GM23338 (cell line): ENCODE data around the gene TMEM217. TPM values are rescaled to one million over a fixed set of nuclear protein-coding genes. Genes with fewer than 3 reads are reported as not detected.

ENCODE experiments used
- ATAC-seq: fragments of 200-7000 bp; cut with Tn5 transposase; 3 replicates; pipeline ENCODE4 v1.9.1; 2020
- DNase-seq: peaks from one replicate; pipeline ENCODE4 v3.0.0-alpha.2; 2015; ENCODE audit warnings: low spot score
- H2AFZ ChIP-seq: fragments of 200-600 bp; sonication (generic); 2 replicates; pipeline ENCODE4 v1.8.0; 2016; ENCODE audit warnings: antibody characterized with exemption, mild to moderate bottlenecking, moderate library complexity
- H3F3A ChIP-seq: fragments of 200-600 bp; sonication (generic); replicated peaks from 2 replicates; pipeline ENCODE4 v1.8.0; 2017; ENCODE audit warnings: antibody characterized with exemption, mixed run types, low read depth
- H3K27ac ChIP-seq: fragments of 200-600 bp; sonication (generic); 2 replicates; pipeline ENCODE4 v1.6.1; 2016; ENCODE audit warnings: low read depth
- H3K27me3 ChIP-seq: fragments of 200-600 bp; sonication (generic); 2 replicates; pipeline ENCODE4 v1.8.0; 2016; ENCODE audit warnings: mild to moderate bottlenecking, mixed run types, moderate library complexity; ENCODE audit not compliant: insufficient read depth
- H3K36me3 ChIP-seq: fragments of 200-600 bp; sonication (generic); 2 replicates; pipeline ENCODE4 v1.8.0; 2016; ENCODE audit warnings: mild to moderate bottlenecking; ENCODE audit not compliant: insufficient read depth
- H3K4me1 ChIP-seq: fragments of 200-600 bp; sonication (generic); 2 replicates; pipeline ENCODE4 v1.8.0; 2016; ENCODE audit warnings: mild to moderate bottlenecking, moderate library complexity; ENCODE audit not compliant: insufficient read depth
- H3K4me2 ChIP-seq: fragments of 200-600 bp; sonication (generic); 2 replicates; pipeline ENCODE4 v1.7.1; 2017; ENCODE audit warnings: mixed run types
- H3K4me3 ChIP-seq: fragments of 200-600 bp; sonication (generic); 2 replicates; pipeline ENCODE4 v1.6.1; 2016; ENCODE audit warnings: mixed run types
- H3K79me2 ChIP-seq: fragments of 200-600 bp; sonication (generic); replicated peaks from 2 replicates; pipeline ENCODE4 v1.8.0; 2017; ENCODE audit warnings: mild to moderate bottlenecking; ENCODE audit not compliant: insufficient read depth
- H3K9me2 ChIP-seq: fragments of 200-600 bp; sonication (generic); 2 replicates; pipeline ENCODE4 v1.8.0; 2017; ENCODE audit not compliant: insufficient read depth
- H4K20me1 ChIP-seq: fragments of 200-600 bp; sonication (generic); replicated peaks from 2 replicates; pipeline ENCODE4 v1.8.0; 2017; ENCODE audit warnings: mild to moderate bottlenecking; ENCODE audit not compliant: insufficient read depth
- H3K27ac Mint-ChIP-seq: 2 replicates; pipeline ENCODE4 v1.8.0; 2020; ENCODE audit warnings: inconsistent platforms, mild to moderate bottlenecking, moderate library complexity, mixed read lengths
- H3K27me3 Mint-ChIP-seq: 3 replicates; pipeline ENCODE4 v1.8.0; 2022; ENCODE audit warnings: low read depth, mild to moderate bottlenecking, moderate library complexity, mixed read lengths, inconsistent platforms; ENCODE audit not compliant: insufficient read depth, poor library complexity
- H3K36me3 Mint-ChIP-seq: 3 replicates; pipeline ENCODE4 v1.8.0; 2021; ENCODE audit warnings: low read depth, mild to moderate bottlenecking, inconsistent platforms, moderate library complexity, mixed read lengths
- H3K4me1 Mint-ChIP-seq: 3 replicates; pipeline ENCODE4 v1.8.0; 2020; ENCODE audit warnings: mild to moderate bottlenecking, inconsistent platforms, mixed read lengths
- H3K4me3 Mint-ChIP-seq: 3 replicates; pipeline ENCODE4 v1.8.0; 2021; ENCODE audit warnings: moderate library complexity, mild to moderate bottlenecking, inconsistent platforms, mixed read lengths
- H3K9me3 Mint-ChIP-seq: 3 replicates; pipeline ENCODE4 v1.8.0; 2020; ENCODE audit warnings: moderate library complexity, mild to moderate bottlenecking, inconsistent platforms, mixed read lengths
- CREB1 ChIP-seq: fragments of 250-450 bp; sonication (Bioruptor Pico); IDR thresholded peaks from 2 replicates; pipeline ENCODE4 v1.5.0; 2020; ENCODE audit warnings: low read depth, mild to moderate bottlenecking, moderate library complexity
- EZH2 ChIP-seq: fragments of 200-600 bp; sonication (generic); IDR thresholded peaks from one replicate; pipeline ENCODE4 v1.8.0; 2017; ENCODE audit warnings: antibody characterized with exemption, mild to moderate bottlenecking, low read depth; ENCODE audit not compliant: unreplicated experiment
- JUNB ChIP-seq: IDR thresholded peaks from one replicate; pipeline ENCODE4 v1.6.1; 2016; ENCODE audit warnings: antibody characterized with exemption; ENCODE audit not compliant: unreplicated experiment
- NANOG ChIP-seq: IDR thresholded peaks from 2 replicates; pipeline ENCODE4 v1.6.1; 2016; ENCODE audit warnings: antibody characterized with exemption, borderline replicate concordance
- STAT1 ChIP-seq: IDR thresholded peaks from one replicate; pipeline ENCODE4 v1.6.1; 2016; ENCODE audit warnings: antibody characterized with exemption; ENCODE audit not compliant: unreplicated experiment
- ZNF114 ChIP-seq: fragments of 250-450 bp; sonication (Bioruptor Pico); IDR thresholded peaks from 2 replicates; pipeline ENCODE4 v1.5.0; 2020; ENCODE audit warnings: mild to moderate bottlenecking, moderate library complexity
- ZNF331 ChIP-seq: fragments of 250-450 bp; sonication (Bioruptor Pico); IDR thresholded peaks from 2 replicates; pipeline ENCODE4 v1.5.0; 2020; ENCODE audit warnings: low read depth, mild to moderate bottlenecking, moderate library complexity
- polyA plus RNA-seq: library from polyadenylated mRNA; unstranded; fragments of >200 nt; fragmentation: Nextera tagmentation; extraction: Ambion mirVana; gene quantifications from 2 replicates; pipeline ENCODE4 v1.2.1, GENCODE V29; 2016
- total RNA-seq: library from RNA; depleted of rRNA; stranded (reverse); fragments of >200 nt; shearing (Covaris generic); gene quantifications from 2 replicates; pipeline ENCODE4 v1.2.3, GENCODE V29; 2014
- TF ChIP-seq, protein P1 (sequence below): IDR thresholded peaks from 2 replicates; pipeline ENCODE4 v1.6.1; 2016; ENCODE audit warnings: antibody characterized with exemption
- TF ChIP-seq, protein P2 (sequence below): fragments of 250-450 bp; sonication (Bioruptor Pico); IDR thresholded peaks from 2 replicates; pipeline ENCODE4 v1.5.0; 2020; ENCODE audit warnings: mild to moderate bottlenecking, moderate library complexity
- TF ChIP-seq, protein P3 (sequence below): IDR thresholded peaks from one replicate; pipeline ENCODE4 v1.6.1; 2018; ENCODE audit warnings: antibody characterized with exemption; ENCODE audit not compliant: unreplicated experiment

Gene TMEM217
- total and polyA plus RNA-seq, 2 experiments from 2014 or later = 1.3 TPM; not detected in 1

DNA sequence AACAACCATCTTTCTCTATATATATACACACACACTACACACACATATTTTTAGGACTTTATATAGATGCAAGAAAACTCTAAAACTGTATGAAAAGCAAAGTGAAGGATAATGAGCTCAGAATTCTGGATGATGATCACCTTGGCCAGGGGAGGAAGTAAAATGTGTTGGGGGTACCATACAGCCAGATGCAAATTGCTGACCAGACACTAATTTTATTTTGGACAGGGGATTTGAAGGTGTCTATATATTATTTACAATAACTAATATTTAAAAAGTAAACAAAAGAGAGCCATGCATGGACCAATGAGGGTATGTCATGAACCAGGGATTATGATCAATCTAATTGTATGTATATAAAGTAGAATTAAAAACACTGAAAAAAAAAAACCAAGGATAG, 20.2 kb downstream of the TMEM217 start:
- H3K36me3 Mint-ChIP-seq = no peaks in the 10 kb centered on the region
- H3K27ac Mint-ChIP-seq = no peak overlapping the region
- Histone ChIP-seq H4K20me1 (no peaks in the 10 kb centered on the region), H3K27ac (no peak overlapping the region), H3K36me3 (no peaks in the 10 kb centered on the region), H2AFZ (no peak overlapping the region), H3F3A (peaks cover 4% of the 10 kb centered on the region; the same call in 1 of the 2 replicates), H3K4me2 (no peak overlapping the region), H3K4me3 (no peak overlapping the region), H3K4me1 (no peaks in the 10 kb centered on the region), H3K79me2 (no peaks in the 10 kb centered on the region), H3K9me2 (no peaks in the 10 kb centered on the region; the same call in 1 of the 2 replicates), H3K27me3 (no peaks in the 10 kb centered on the region)
- no peak for DNase-seq
- H3K4me1 Mint-ChIP-seq = peaks cover 3% of the 10 kb centered on the region; the same call in 1 of the 3 replicates
- H3K4me3 Mint-ChIP-seq = no peak overlapping the region
- TF ChIP-seq NANOG (no peak), ZNF331 (no peak), STAT1 (no peak)
- TF ChIP-seq, protein P1, sequence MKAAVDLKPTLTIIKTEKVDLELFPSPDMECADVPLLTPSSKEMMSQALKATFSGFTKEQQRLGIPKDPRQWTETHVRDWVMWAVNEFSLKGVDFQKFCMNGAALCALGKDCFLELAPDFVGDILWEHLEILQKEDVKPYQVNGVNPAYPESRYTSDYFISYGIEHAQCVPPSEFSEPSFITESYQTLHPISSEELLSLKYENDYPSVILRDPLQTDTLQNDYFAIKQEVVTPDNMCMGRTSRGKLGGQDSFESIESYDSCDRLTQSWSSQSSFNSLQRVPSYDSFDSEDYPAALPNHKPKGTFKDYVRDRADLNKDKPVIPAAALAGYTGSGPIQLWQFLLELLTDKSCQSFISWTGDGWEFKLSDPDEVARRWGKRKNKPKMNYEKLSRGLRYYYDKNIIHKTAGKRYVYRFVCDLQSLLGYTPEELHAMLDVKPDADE = no peak
- no peak for ATAC-seq
- H3K9me3 Mint-ChIP-seq = no peaks in the 10 kb centered on the region
- peaks cover 4% of the 10 kb centered on the region for H3K27me3 Mint-ChIP-seq

DNA sequence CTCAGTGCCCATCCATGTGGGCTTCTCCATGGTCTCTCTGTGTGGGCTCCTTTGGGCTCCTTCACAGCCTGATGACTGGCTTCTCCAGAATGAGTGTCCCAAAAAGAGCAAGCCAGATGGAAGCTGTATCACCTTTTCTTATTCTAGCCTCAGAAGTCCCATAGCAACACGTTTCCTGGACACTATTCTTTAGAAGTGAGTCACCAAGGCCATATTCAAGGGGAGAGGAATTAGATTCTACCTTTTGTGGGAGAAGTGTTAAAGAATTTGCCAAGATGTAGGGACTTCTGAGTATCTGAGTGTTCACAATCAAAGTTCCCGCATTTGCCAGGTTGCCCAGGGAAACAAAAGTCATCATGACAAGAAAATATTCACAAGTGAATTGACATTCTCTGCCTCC, 21.0 kb downstream of the TMEM217 start:
- Histone ChIP-seq H3K27ac (0 out of 2 replicates have a peak overlapping the region, but pooled peaks have one; percentile 1), H3F3A (peaks cover 4% of the 10 kb centered on the region; the same call in 1 of the 2 replicates), H3K9me2 (no peaks in the 10 kb centered on the region; the same call in 1 of the 2 replicates), H3K27me3 (no peaks in the 10 kb centered on the region), H2AFZ (peak overlapping the region; percentile 40), H4K20me1 (no peaks in the 10 kb centered on the region), H3K4me2 (no peak overlapping the region), H3K79me2 (no peaks in the 10 kb centered on the region), H3K4me3 (no peak overlapping the region), H3K36me3 (no peaks in the 10 kb centered on the region), H3K4me1 (no peaks in the 10 kb centered on the region)
- H3K4me3 Mint-ChIP-seq = no peak overlapping the region
- H3K27ac Mint-ChIP-seq = no peak overlapping the region
- H3K36me3 Mint-ChIP-seq = no peaks in the 10 kb centered on the region
- H3K9me3 Mint-ChIP-seq = no peaks in the 10 kb centered on the region
- peaks cover 3% of the 10 kb centered on the region; the same call in 1 of the 3 replicates for H3K4me1 Mint-ChIP-seq
- DNase-seq (no peak), ATAC-seq (no peak)
- peaks cover 4% of the 10 kb centered on the region for H3K27me3 Mint-ChIP-seq
- TF ChIP-seq JUNB = no peak
- no peak for TF ChIP-seq CREB1
- TF ChIP-seq STAT1 = no peak
- TF ChIP-seq EZH2 = no peak
- TF ChIP-seq, protein P1 = no peak
- TF ChIP-seq, protein P2, sequence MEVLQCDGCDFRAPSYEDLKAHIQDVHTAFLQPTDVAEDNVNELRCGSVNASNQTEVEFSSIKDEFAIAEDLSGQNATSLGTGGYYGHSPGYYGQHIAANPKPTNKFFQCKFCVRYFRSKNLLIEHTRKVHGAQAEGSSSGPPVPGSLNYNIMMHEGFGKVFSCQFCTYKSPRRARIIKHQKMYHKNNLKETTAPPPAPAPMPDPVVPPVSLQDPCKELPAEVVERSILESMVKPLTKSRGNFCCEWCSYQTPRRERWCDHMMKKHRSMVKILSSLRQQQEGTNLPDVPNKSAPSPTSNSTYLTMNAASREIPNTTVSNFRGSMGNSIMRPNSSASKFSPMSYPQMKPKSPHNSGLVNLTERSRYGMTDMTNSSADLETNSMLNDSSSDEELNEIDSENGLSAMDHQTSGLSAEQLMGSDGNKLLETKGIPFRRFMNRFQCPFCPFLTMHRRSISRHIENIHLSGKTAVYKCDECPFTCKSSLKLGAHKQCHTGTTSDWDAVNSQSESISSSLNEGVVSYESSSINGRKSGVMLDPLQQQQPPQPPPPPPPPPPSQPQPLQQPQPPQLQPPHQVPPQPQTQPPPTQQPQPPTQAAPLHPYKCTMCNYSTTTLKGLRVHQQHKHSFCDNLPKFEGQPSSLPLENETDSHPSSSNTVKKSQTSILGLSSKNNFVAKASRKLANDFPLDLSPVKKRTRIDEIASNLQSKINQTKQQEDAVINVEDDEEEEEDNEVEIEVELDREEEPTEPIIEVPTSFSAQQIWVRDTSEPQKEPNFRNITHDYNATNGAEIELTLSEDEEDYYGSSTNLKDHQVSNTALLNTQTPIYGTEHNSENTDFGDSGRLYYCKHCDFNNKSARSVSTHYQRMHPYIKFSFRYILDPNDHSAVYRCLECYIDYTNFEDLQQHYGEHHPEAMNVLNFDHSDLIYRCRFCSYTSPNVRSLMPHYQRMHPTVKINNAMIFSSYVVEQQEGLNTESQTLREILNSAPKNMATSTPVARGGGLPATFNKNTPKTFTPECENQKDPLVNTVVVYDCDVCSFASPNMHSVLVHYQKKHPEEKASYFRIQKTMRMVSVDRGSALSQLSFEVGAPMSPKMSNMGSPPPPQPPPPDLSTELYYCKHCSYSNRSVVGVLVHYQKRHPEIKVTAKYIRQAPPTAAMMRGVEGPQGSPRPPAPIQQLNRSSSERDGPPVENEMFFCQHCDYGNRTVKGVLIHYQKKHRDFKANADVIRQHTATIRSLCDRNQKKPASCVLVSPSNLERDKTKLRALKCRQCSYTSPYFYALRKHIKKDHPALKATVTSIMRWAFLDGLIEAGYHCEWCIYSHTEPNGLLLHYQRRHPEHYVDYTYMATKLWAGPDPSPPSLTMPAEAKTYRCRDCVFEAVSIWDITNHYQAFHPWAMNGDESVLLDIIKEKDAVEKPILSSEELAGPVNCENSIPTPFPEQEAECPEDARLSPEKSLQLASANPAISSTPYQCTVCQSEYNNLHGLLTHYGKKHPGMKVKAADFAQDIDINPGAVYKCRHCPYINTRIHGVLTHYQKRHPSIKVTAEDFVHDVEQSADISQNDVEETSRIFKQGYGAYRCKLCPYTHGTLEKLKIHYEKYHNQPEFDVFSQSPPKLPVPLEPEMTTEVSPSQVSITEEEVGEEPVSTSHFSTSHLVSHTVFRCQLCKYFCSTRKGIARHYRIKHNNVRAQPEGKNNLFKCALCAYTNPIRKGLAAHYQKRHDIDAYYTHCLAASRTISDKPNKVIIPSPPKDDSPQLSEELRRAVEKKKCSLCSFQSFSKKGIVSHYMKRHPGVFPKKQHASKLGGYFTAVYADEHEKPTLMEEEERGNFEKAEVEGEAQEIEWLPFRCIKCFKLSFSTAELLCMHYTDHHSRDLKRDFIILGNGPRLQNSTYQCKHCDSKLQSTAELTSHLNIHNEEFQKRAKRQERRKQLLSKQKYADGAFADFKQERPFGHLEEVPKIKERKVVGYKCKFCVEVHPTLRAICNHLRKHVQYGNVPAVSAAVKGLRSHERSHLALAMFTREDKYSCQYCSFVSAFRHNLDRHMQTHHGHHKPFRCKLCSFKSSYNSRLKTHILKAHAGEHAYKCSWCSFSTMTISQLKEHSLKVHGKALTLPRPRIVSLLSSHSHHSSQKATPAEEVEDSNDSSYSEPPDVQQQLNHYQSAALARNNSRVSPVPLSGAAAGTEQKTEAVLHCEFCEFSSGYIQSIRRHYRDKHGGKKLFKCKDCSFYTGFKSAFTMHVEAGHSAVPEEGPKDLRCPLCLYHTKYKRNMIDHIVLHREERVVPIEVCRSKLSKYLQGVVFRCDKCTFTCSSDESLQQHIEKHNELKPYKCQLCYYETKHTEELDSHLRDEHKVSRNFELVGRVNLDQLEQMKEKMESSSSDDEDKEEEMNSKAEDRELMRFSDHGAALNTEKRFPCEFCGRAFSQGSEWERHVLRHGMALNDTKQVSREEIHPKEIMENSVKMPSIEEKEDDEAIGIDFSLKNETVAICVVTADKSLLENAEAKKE (CRISPR knock-in tag) = no peak
- TF ChIP-seq, protein P3, sequence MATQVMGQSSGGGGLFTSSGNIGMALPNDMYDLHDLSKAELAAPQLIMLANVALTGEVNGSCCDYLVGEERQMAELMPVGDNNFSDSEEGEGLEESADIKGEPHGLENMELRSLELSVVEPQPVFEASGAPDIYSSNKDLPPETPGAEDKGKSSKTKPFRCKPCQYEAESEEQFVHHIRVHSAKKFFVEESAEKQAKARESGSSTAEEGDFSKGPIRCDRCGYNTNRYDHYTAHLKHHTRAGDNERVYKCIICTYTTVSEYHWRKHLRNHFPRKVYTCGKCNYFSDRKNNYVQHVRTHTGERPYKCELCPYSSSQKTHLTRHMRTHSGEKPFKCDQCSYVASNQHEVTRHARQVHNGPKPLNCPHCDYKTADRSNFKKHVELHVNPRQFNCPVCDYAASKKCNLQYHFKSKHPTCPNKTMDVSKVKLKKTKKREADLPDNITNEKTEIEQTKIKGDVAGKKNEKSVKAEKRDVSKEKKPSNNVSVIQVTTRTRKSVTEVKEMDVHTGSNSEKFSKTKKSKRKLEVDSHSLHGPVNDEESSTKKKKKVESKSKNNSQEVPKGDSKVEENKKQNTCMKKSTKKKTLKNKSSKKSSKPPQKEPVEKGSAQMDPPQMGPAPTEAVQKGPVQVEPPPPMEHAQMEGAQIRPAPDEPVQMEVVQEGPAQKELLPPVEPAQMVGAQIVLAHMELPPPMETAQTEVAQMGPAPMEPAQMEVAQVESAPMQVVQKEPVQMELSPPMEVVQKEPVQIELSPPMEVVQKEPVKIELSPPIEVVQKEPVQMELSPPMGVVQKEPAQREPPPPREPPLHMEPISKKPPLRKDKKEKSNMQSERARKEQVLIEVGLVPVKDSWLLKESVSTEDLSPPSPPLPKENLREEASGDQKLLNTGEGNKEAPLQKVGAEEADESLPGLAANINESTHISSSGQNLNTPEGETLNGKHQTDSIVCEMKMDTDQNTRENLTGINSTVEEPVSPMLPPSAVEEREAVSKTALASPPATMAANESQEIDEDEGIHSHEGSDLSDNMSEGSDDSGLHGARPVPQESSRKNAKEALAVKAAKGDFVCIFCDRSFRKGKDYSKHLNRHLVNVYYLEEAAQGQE = no peak
- TF ChIP-seq ZNF114 (CRISPR knock-in tag) = no peak
